Neural progenitor cell (in vitro differentiated cells): ENCODE measurements around the gene ROBO2. TPM values are rescaled to one million over a fixed set of nuclear protein-coding genes. Genes with fewer than 3 reads are reported as not detected.

Experiments used
- DNase-seq: peaks from one replicate; pipeline ENCODE4 v3.0.0-alpha.2; 2016; ENCODE audit warnings: low spot score
- H2AFZ ChIP-seq: fragments of 200-600 bp; sonication (generic); replicated peaks from 2 replicates; pipeline ENCODE4 v1.6.1; 2016; ENCODE audit warnings: antibody characterized with exemption
- H3F3A ChIP-seq: fragments of 200-600 bp; sonication (generic); 2 replicates; pipeline ENCODE4 v1.6.1; 2016; ENCODE audit warnings: antibody characterized with exemption, low read depth
- H3K27ac ChIP-seq: fragments of 200-600 bp; sonication (generic); 2 replicates; pipeline ENCODE4 v1.5.1; 2016; ENCODE audit warnings: mild to moderate bottlenecking
- H3K27me3 ChIP-seq: fragments of 200-600 bp; sonication (generic); 2 replicates; pipeline ENCODE4 v1.6.1; 2016; ENCODE audit warnings: mild to moderate bottlenecking, moderate library complexity
- H3K36me3 ChIP-seq: fragments of 200-600 bp; sonication (generic); 2 replicates; pipeline ENCODE4 v1.5.1; 2016
- H3K4me1 ChIP-seq: fragments of 200-600 bp; sonication (generic); 2 replicates; pipeline ENCODE4 v1.6.1; 2016; ENCODE audit warnings: mixed run types
- H3K4me2 ChIP-seq: fragments of 200-600 bp; sonication (generic); 2 replicates; pipeline ENCODE4 v1.6.1; 2016
- H3K4me3 ChIP-seq: fragments of 200-600 bp; sonication (generic); 2 replicates; pipeline ENCODE4 v1.5.1; 2016
- H3K79me2 ChIP-seq: fragments of 200-600 bp; sonication (generic); 2 replicates; pipeline ENCODE4 v1.6.1; 2016; ENCODE audit warnings: low read depth
- H3K9ac ChIP-seq: fragments of 200-600 bp; sonication (generic); 2 replicates; pipeline ENCODE4 v1.6.1; 2016
- H3K9me3 ChIP-seq: fragments of 200-600 bp; sonication (generic); 2 replicates; pipeline ENCODE4 v1.5.1; 2016; ENCODE audit warnings: low read depth
- H4K20me1 ChIP-seq: fragments of 200-600 bp; sonication (generic); 2 replicates; pipeline ENCODE4 v1.6.1; 2016; ENCODE audit warnings: low read depth
- H3K27ac Mint-ChIP-seq: 3 replicates; pipeline ENCODE4 v1.8.0; 2021; ENCODE audit warnings: mixed read lengths
- H3K27me3 Mint-ChIP-seq: 2 replicates; pipeline ENCODE4 v1.8.0; 2022; ENCODE audit warnings: low read depth, mild to moderate bottlenecking, inconsistent platforms, moderate library complexity, mixed read lengths; ENCODE audit not compliant: insufficient read depth
- H3K36me3 Mint-ChIP-seq: 3 replicates; pipeline ENCODE4 v1.8.0; 2021; ENCODE audit warnings: mixed read lengths
- H3K4me1 Mint-ChIP-seq: 3 replicates; pipeline ENCODE4 v1.8.0; 2021; ENCODE audit warnings: mixed read lengths
- H3K4me3 Mint-ChIP-seq: 3 replicates; pipeline ENCODE4 v1.8.0; 2021; ENCODE audit warnings: mild to moderate bottlenecking, moderate library complexity, mixed read lengths
- H3K9me3 Mint-ChIP-seq: 3 replicates; pipeline ENCODE4 v1.8.0; 2020; ENCODE audit warnings: mixed read lengths
- CTCF ChIP-seq: fragments of 200-600 bp; sonication (generic); IDR thresholded peaks from 2 replicates; pipeline ENCODE4 v1.5.1; 2017; ENCODE audit warnings: antibody characterized with exemption, mild to moderate bottlenecking
- EZH2 ChIP-seq: fragments of 200-600 bp; sonication (generic); IDR thresholded peaks from 2 replicates; pipeline ENCODE4 v1.6.1; 2017; ENCODE audit warnings: antibody characterized with exemption, mild to moderate bottlenecking, moderate library complexity
- EZH2phosphoT487 ChIP-seq: fragments of 200-600 bp; sonication (generic); IDR thresholded peaks from 2 replicates; pipeline ENCODE4 v1.6.1; 2017; ENCODE audit warnings: antibody characterized with exemption
- total RNA-seq: library from RNA; depleted of rRNA; stranded (reverse); fragments of >200 nt; gene quantifications from 2 replicates; pipeline ENCODE4 v1.2.3, GENCODE V29; 2015; ENCODE audit warnings: low replicate concordance

ROBO2 gene
- total RNA-seq, 1 donor from 2014 or later: 15.0 TPM

- Histone ChIP-seq H3K4me1 (peaks cover 17% of the 10 kb centered on the region), H2AFZ (no peak overlapping the region), H3K36me3 (peaks cover 7% of the 10 kb centered on the region), H3K9ac (no peak overlapping the region), H3K27ac (no peak overlapping the region), H3K27me3 (no peaks in the 10 kb centered on the region), H3F3A (peaks cover 8% of the 10 kb centered on the region), H3K4me2 (no peak overlapping the region), H3K4me3 (no peak overlapping the region), H3K9me3 (no peaks in the 10 kb centered on the region), H3K79me2 (no peaks in the 10 kb centered on the region), H4K20me1 (no peaks in the 10 kb centered on the region)
- Mint-ChIP-seq H3K4me1 (peaks cover 7% of the 10 kb centered on the region), H3K36me3 (no peaks in the 10 kb centered on the region), H3K27ac (no peak overlapping the region), H3K27me3 (peaks cover 5% of the 10 kb centered on the region), H3K4me3 (no peak overlapping the region), H3K9me3 (peaks cover 18% of the 10 kb centered on the region)
- DNase-seq: no peak
- no peak for TF ChIP-seq EZH2phosphoT487
- TF ChIP-seq CTCF: no peak
- no peak for TF ChIP-seq EZH2
Observed at GRCh38 chr3:77682162-77682561, 642.3 kb downstream of the ROBO2 start.

- H3F3A ChIP-seq: peaks cover 14% of the 10 kb centered on the region
- H3K9me3 Mint-ChIP-seq: peaks cover 18% of the 10 kb centered on the region
- H3K9ac ChIP-seq: no peak overlapping the region
- no peaks in the 10 kb centered on the region for H3K79me2 ChIP-seq
- no peak overlapping the region for H2AFZ ChIP-seq
- no peaks in the 10 kb centered on the region for H3K36me3 Mint-ChIP-seq
- peaks cover 24% of the 10 kb centered on the region for H3K4me1 ChIP-seq
- H3K4me3 Mint-ChIP-seq: no peak overlapping the region
- TF ChIP-seq CTCF: no peak
- TF ChIP-seq EZH2: no peak
- no peak for TF ChIP-seq EZH2phosphoT487
- H3K4me1 Mint-ChIP-seq: peaks cover 12% of the 10 kb centered on the region
- peaks cover 8% of the 10 kb centered on the region for H3K27me3 Mint-ChIP-seq
- H4K20me1 ChIP-seq: no peaks in the 10 kb centered on the region
- H3K27ac ChIP-seq: no peak overlapping the region
- H3K4me3 ChIP-seq: no peak overlapping the region
- H3K4me2 ChIP-seq: no peak overlapping the region
- no peaks in the 10 kb centered on the region for H3K9me3 ChIP-seq
- H3K27ac Mint-ChIP-seq: no peak overlapping the region
- peaks cover 7% of the 10 kb centered on the region for H3K36me3 ChIP-seq
- DNase-seq: no peak
- no peaks in the 10 kb centered on the region for H3K27me3 ChIP-seq
Observed at GRCh38 chr3:77684115-77684514, 644.2 kb downstream of the ROBO2 start.

- Histone ChIP-seq H3K4me2 (no peak overlapping the region), H3K9me3 (no peaks in the 10 kb centered on the region), H3F3A (peaks cover 14% of the 10 kb centered on the region), H3K9ac (no peak overlapping the region), H2AFZ (peak overlapping the region; percentile 17), H3K36me3 (peaks cover 7% of the 10 kb centered on the region), H3K4me3 (no peak overlapping the region), H4K20me1 (no peaks in the 10 kb centered on the region), H3K27me3 (no peaks in the 10 kb centered on the region), H3K27ac (no peak overlapping the region), H3K4me1 (peaks cover 24% of the 10 kb centered on the region), H3K79me2 (no peaks in the 10 kb centered on the region)
- peaks cover 5% of the 10 kb centered on the region for H3K27me3 Mint-ChIP-seq
- no peak overlapping the region for H3K4me3 Mint-ChIP-seq
- H3K9me3 Mint-ChIP-seq: peaks cover 16% of the 10 kb centered on the region
- no peak overlapping the region for H3K27ac Mint-ChIP-seq
- no peak for DNase-seq
- no peaks in the 10 kb centered on the region for H3K36me3 Mint-ChIP-seq
- no peak for TF ChIP-seq CTCF
- TF ChIP-seq EZH2: no peak
- no peak for TF ChIP-seq EZH2phosphoT487
- H3K4me1 Mint-ChIP-seq: peaks cover 20% of the 10 kb centered on the region
Observed at GRCh38 chr3:77685713-77686112, 645.8 kb downstream of the ROBO2 start.
